Nucleus accumbens (tissue), 56 donors: ENCODE results near the gene TMEM171.
A peak's percentile ranks its signal among the peaks of the same experiment; 100 is the strongest.

Source experiments
- DNase-seq, 56 donors: peaks; one replicate each; lab custom pipeline; 2025; lab: John Stamatoyannopoulos, UW

Gene TMEM171

DNA sequence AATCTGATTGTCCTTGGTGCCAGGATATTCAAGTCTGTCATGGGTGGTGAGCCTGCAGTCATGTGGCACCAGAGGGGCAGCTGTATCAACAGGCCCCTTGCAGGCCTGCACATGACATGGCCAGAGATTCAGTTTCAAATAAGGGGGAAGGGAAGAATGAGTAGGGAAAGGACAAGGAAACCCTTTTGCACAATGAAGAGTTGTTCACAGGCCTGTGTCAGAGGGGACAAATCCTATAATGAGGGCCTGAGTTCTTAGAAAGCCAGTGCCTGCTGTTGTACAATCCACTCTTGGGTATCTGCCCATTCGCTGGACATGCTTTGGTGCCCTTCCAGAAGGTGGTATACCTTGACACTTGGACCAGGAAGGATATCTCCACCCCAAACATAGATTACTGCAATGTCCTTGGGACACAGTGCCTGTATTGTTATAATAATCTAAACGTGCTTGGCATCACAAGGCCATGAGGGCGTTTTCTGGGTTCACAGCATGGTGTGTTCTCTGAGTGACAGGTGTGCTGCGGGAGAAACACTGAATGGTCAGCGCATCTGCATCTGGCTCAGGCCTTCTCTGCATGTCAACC, 1.9 kb upstream of the TMEM171 start:
- DNase-seq = peak in 35 of 56 donors; percentile 11 to 75 (median 47)

DNA sequence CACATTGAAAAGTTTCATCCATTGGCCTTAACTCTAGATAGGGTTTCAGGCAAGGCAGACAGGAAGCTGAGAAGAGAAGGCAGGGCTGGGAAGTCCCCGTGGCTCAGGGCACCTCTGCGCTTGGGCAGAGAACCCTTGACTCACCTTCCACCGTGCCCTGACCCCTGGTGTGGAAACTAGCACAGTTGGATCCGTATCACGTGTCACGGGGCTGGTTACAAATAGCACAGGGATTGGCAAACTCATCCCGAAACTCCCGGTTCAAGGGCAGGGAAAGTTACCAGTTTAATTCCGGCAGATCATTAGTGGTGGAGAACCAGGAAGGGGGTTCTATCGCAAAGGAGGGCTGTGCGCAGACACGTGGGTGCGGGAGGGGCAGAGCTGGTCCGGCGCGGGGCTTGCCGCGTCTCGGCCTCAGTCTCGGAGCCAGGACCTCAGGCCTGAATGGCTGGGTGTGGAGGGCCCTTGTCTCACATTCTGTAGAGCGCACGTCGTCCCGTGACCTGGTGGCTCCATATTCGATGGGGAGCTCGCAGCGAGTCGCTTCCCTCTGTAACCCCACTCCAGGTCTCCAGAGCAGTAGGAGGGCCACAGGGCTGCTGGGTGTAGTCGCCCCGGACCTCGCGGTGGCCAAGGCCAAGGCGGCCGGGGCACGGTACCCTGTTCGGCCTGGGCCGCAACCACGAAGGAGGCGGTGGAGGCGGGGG, 771 bp upstream of the TMEM171 start:
- peak in 3 of 56 donors; percentile 19 to 30 (median 22) for DNase-seq

DNA sequence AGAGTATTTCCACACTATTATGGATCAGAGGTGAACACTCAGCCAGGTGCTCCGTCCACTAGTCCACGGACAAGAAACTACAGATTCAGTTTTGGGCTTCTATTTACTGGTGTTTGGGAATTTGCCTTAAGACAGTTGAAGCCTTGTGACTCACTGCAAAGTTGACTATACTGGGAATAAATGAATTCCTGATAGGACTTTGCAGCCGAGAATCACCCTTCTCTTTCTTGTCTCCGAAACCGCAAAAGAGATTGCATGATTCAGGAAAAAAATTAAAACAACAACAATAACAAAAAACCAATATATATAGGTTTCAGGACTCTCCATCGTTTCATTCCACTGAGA, 716 bp downstream of the TMEM171 start:
- no peak for DNase-seq

DNA sequence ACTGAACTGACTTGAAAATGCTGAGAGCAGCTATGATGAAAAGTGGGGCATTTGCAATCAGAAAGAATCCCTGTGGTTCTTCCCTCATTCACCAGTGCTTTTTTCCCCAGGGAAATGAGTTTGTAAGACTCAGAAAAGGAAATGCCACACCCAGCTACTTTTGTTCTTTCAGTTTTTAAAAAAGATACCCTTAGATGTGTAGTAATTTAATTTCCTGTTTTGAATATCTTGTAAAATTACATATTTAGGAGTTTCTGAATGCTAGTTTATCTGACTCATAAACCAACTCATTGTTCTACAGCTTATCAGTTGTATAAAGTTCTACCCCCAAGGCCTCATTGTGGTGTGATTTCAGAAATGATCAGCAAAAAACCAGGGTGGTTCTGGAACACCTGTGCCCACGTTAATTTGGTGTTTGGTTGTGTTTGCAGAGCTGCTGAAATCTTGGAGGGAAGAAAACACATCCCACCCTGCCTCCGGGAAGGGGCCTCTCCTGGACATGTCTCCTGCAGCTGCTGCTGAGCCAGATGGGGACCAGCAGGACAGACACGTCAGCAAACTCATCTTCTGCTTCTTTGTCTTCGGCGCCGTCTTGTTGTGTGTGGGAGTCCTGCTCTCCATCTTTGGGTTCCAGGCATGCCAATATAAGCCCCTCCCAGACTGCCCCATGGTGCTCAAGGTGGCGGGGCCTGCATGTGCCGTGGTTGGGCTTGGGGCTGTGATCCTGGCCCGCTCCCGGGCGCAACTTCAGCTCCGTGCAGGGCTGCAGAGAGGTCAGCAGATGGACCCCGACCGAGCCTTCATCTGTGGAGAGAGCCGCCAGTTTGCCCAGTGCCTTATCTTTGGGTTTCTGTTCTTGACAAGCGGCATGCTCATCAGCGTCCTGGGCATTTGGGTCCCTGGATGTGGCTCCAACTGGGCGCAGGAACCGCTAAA, 2.8 kb downstream of the TMEM171 start:
- no peak for DNase-seq

DNA sequence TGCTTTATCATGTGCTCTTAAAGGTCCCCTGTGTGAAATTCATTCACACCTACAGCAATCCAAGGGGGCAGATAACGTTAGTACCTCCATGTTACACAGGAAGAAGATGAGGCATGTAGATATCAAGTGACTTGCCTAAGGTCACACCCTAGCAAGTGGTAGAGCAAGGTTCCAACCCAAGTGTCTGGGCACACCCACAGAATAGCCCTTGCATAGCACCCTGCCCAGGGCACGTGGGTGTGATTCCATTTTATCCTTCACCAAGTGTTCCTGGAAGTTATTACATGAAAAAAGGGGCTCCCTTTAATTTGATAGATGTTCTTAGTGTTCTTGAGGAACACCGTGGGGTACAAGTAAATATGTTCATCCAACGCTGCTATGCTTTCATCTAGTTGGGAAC, 4.9 kb downstream of the TMEM171 start:
- no peak for DNase-seq

DNA sequence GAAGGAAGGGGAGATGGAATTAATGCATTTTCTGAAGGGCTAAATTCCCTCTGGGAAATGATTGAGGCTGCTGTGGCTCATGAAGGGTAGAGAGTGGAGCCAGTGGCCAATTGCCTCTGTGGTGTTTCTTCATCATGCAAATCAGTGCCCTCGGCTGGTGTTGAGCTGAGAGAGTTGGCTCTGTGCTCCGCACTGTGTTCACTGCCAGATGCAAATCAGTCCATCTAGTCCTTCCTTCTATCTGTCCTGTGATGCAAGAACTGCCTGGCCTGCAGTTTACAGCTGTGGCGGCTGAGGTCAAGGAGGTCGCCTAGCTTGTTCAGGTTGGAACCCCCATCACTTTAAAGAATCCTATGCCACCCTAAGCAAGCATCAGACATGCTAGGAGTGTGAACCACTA, 6.0 kb downstream of the TMEM171 start:
- DNase-seq = peak in 44 of 56 donors; percentile 5 to 80 (median 48)

DNA sequence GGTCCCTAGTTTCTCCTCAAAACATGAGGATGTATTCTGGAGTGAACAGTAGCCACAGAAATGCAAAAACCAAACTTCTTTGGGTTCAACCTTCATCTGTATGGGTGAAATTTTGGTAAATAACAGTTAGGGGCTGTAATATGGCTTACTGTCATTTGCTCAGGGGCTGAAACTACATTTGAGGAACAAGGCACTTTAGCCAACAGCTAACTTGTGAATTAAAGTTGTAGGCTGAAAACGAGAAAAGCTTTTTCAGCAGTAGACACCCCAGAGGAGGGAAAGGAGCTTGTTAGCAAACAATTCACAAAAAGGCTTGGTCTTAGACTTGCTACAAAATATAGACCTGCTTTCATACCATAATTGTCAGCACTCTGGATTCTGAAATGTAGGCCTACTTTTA, 6.6 kb downstream of the TMEM171 start:
- DNase-seq = no peak

DNA sequence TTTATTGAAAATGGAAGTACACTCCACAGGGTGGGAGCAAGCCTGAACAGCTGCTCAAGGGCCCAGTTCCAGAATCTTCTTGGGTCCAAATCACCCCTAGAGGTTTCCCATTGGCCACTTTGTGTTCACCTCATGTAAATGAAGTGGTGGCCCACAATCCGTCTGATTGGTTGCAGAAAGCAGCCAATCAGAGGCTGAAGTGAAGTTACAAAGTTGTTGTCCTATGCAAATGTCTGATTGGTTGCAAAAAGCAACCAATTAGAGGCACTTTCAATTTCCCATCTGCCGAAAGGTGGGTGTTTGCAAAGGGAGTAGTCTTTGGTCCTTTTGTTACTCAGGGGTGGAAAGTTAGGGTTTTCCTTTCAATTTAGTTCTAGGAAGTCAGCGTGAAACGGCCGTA, 8.8 kb downstream of the TMEM171 start:
- DNase-seq = no peak

DNA sequence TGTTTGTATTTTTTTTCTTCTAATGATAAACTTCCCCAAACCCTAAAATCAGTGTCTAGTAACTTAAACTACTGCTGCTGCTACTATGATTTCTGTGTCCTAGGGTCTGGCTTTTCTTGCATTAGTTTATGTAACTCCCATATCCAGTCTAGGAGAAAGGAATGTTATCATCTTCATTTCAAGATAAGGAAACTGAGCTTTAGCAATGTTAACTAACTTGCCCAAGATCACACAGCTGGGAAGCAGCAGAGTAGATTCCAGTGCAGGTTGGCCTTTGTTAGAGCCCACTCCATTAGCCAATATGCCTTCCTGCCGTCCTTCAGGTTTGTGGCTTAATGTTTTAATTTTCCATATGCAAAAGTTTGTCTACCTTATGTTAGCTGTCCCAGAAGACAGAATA, 10.4 kb downstream of the TMEM171 start:
- DNase-seq = no peak

DNA sequence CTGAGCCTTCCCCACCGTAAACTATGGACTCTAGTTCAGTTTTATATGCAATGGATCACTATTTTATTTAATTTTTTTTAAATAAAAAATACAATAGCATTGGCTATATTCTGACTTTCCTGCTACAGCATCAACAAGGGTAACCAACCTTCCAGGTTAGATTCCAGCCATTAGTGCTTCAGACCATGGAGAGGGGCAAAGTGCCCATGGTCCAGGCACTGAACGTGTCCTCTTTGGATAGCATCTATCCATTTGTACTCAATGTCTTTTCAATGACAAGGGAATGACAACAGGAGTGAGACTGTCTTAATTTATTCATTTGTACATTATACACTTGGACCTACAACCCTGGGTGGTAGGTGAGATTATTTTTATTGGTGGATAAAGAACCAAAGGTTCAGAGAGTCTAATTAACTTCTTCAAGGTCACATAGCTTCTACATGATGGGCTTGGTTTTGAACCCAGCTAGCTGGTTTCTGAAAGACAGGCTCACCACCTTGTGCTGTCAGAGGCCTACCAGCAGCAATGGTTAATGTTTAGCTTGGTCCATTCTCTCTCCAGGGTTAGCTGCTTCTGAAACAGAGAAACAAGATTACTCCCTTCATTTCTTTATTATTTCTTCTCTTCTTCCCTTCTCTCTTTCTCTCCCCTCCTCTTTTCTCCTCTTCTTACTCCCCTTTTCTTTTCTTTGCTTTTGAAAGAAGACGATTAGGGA, 11.5 kb downstream of the TMEM171 start:
- DNase-seq = no peak

DNA sequence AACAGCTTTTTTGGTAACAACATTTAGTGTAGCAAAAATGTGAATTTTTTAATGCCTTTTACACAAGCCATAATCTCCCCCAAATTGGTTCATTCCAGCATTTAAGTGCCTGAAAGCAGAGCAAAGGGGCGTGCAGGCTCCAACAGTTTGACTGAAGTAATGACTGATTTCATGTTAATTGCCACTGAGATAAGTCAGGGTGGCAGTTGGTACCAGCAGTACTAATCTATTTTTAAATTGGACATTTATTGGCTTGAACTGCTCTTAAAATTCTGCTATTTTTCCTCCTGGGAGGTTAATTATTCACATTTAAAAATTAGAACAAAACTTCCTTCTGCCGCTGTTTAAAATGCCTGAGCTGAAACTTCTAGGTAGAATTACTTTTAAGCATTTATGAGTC, 12.4 kb downstream of the TMEM171 start:
- DNase-seq = no peak

DNA sequence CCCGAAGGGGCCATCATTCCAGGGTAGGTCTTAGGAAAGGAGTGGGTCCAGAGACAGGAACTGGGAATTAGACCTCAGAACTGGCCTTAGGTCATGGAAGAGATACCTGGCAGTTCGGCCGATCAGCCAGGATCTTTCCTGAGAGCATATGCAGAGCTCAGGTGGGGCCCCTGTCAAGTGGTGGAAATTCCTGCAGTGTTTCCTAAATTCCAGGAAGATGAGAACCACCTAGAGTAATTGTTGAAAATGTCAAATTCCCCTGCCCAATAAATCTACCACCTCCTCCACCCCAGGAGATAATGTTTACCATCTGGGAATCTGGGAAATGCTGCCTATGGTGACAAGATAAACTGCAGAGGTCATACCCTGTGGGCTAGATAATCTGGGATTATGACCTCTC, 14.6 kb downstream of the TMEM171 start:
- no peak for DNase-seq

DNA sequence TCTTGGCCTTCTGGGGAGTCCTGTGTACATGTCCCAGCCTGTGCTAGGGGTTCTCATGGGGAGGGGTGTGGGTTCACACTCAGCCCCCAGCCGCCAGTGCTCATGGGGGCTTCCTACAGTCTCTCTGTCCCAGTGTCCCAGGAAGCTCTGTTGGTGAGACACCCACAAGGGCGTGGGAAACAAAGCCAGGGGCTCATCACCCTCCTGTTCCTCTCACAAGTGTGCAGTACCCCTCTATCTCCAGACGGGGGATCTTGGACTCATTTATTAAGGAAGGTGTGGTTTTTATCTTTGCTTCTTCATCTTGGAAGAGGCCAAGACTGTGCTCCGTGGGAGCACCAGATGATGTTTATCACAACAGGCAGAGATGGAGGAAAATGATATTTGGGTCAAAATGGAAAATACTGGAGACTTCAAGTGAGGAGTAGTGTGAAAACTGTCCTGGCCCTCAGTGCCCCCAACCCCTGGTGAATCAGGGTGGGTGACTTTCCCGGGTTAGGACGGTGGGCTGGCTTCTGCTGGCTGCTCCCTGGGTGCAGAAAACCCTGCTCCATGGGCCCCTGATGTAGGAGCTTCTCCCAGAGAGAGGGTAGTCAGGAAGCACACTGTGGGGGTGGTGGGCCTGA, 15.2 kb downstream of the TMEM171 start:
- no peak for DNase-seq

DNA sequence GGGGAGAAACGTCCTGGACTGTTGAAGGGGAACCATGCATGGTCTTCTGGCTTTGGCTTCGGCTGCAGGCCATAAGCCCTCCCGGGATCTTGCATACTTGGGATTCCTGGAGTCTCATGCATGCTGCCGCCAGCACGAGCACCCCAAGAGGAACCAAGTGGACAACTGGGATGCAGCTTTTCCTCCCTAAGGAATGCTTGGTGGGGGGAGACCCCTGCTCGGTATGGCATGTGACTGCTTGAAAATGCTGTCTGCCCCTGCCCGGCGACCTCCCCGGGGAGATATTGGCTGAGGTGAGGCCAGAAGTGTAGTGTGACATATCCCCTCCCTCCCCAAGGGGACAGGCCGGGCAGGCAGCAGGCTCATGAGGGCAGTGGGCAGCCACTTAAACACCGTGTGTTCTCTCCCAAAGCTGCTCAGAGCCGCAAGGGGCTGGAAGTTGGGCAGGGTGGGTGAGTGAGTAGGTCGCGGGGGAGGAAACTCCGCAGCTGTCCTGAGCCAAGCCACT, 15.7 kb downstream of the TMEM171 start:
- DNase-seq = no peak

DNA sequence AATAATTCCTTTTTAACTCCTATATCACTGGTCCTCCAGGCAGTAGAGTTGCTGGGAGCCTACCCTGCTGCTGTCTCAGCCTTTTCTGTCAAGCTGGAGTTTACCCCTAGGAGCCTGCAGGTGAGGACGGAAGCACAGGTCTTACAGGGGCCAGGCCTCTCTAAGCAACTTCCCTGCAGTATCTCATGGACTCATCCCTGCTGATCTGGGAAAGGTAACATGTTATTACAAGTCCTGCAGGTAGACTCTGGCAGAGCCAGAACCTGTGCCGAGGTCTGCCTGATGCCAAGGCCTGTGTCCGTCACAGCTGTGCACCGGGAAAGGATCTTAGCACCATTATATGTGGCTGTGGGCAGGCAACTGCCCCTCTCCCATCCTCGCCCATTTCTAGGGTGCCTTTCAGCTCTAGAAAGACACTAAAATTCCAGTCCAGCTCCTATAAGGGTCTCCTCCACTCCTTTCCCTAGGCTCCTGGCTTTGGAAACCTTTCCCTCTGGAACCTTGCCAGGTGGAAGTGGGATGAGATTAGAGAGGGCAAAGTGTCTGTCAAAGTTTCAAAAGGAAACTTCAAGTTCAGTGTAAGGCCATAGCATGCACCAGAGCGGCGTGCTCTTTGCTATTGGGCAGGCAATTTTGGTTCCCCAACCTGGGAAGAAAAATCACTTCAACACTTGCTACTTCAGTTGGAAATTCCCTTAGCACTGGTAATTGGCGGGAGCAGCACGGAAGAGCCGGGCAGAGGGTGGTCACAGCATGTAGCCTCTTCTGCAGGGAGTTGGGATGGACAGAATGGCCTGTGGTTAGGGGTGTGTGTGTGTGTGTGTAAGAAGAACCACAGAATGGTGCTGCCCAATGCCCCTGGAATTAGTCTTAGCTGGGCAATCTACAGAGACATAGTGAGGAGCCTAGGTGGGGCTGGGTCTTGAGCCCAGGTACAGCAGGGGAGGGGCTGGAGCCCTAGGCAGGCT, 17.5 kb downstream of the TMEM171 start:
- no peak for DNase-seq

DNA sequence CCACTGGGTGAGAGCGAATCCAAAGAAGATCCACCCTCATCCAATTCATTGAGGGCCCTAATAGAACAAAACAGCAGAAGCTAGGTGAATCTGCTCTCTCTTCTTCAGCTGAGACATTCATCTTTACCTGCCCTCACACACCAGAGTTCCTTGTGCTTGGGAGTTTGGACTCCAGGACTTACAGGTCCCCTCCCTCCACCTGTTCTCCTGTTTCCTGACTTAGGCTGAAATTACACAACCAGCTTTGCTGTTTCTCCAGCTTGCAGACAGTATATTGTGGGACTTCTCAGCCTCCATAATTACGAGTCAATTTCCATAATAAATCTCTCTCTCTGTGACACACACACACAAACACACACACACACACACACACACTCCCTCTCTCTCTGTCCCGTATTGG, 19.1 kb downstream of the TMEM171 start:
- DNase-seq = no peak

DNA sequence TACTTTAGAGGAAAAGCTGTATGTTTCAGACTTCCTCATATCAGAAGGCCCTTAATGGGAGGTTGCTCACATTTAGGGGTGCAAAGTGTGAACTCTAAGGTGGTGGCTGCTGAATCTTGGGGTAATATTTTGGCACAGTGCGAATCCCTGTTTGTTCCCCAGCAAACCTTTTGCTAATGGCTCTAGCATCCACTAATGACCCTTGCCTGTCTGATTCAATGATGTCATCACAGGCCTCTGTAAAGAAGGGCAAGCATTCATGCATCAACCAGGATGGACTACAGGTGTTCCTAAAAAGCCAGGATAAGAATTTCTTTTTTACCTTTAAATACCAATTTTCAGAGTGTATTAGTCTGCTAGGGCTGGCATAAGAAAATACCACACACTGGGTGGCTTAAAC, 20.4 kb downstream of the TMEM171 start:
- no peak for DNase-seq

DNA sequence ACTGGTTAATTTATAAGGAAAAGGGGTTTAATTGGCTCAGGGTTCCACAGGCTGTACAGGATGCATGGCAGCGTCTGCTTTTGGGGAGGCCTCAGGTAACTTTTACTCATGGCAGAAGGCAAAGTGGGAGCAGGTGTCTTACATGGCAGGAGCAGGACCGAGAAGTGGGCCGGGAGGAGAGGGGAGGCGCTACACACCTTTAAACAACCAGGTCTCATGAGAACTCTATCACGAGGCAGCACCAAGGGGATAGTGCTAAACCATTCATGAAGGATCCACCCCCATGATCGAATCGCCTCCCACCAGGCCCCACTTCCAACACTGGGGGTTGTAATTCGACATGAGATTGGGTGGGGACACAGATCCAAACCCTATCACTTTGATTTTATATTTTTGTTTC, 21.7 kb downstream of the TMEM171 start:
- DNase-seq = no peak

DNA sequence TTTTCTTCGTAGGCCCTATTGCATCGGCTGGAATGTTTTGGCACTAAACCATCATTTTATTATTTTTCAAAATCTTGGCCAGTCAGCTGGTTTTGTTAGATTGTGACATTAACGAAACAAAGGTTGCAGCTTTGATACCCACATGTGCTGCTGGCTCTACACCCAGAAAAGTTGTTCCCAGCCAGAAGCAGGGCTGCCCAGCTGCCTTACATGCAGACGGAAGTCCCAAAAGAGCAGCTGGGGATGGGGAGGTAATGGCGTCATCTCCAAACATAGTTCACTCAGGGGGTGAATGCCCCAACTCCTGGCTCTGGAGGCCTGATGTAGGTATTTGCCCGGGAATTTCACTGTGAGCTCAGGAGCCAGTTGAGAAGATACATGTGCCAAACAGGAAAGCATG, 23.3 kb downstream of the TMEM171 start:
- no peak for DNase-seq
